ENCODE measurements around the gene DMBX1. TPM values are rescaled to one million over a fixed set of nuclear protein-coding genes. Genes with fewer than 3 reads are reported as not detected.

DMBX1 gene
- total and polyA plus RNA-seq, 2 donors (not counting 1 experiment from before 2014, with no cell fraction given): not detected

GRCh38 chr1:46480959-46481646, 8.5 kb upstream of the DMBX1 start:
- Histone ChIP-seq H3K4me1 (ENCODE audit: control insufficient read depth in 2 of 2, insufficient read depth in 2 of 2, low read length in 2 of 2) (peaks cover 9 to 13% of the 10 kb centered on the region in 2 donors), H3K4me2 (replicated peaks; ENCODE audit: low read depth, low read length, poor library complexity, severe bottlenecking) (no peak overlapping the region), H3K9me3 (ENCODE audit: control extremely low read depth in 1 of 3, control insufficient read depth in 2 of 3, insufficient read depth in 1 of 3, low read length in 2 of 3) (no peaks in the 10 kb centered on the region), H3K27ac (ENCODE audit: low read length in 2 of 2) (no peak overlapping the region), H3K9ac (ENCODE audit: low read length) (no peak overlapping the region), H3K27me3 (replicated peaks in 1 of 4; ENCODE audit: control extremely low read depth in 1 of 4, control insufficient read depth in 3 of 4, insufficient read depth in 4 of 4, low read length in 3 of 4) (peaks cover 0 to 43% (median 14%) of the 10 kb centered on the region in 4 experiments), H3K79me2 (ENCODE audit: control insufficient read depth, insufficient read depth, low read length) (no peaks in the 10 kb centered on the region), H3K4me3 (ENCODE audit: control extremely low read depth in 1 of 5, extremely low read depth in 1 of 5, insufficient read depth in 1 of 5, low read depth in 2 of 5, low read length in 4 of 5) (no peak overlapping the region), H3K36me3 (replicated peaks in 1 of 2; ENCODE audit: control extremely low read depth in 1 of 2, control insufficient read depth in 1 of 2, extremely low read depth in 1 of 2, insufficient read depth in 2 of 2, low read length in 1 of 2) (no peaks in the 10 kb centered on the region), H4K20me1 (ENCODE audit: control insufficient read depth, insufficient read depth, low read length, poor library complexity, severe bottlenecking) (no peaks in the 10 kb centered on the region), H2AFZ (ENCODE audit: insufficient read depth, low read depth, low read length, poor library complexity, severe bottlenecking) (no peak overlapping the region)
- TF ChIP-seq EZH2 (IDR thresholded peaks at IDR 0.05; ENCODE audit: borderline replicate concordance, insufficient read depth, low read depth, low read length, poor library complexity, severe bottlenecking) (no peak), CTCF (IDR thresholded peaks at IDR 0.05) (no peak)
- CTCF ChIA-PET: interaction anchor here (0.6 to 1.5 kb wide), 7 partner anchors 9 to 102 kb away, joined by 3 to 4 read pairs (median 3); no protein-coding TSS in a partner anchor
- Mint-ChIP-seq H3K9me3 (ENCODE audit: insufficient read depth) (no peaks in the 10 kb centered on the region), H3K4me1 (peaks cover 15% of the 10 kb centered on the region), H3K27me3 (peaks cover 52% of the 10 kb centered on the region), H3K27ac (no peak overlapping the region), H3K4me3 (no peak overlapping the region)
- ATAC-seq (ENCODE audit: low read depth) (no peak), DNase-seq (no peak)
- intact Hi-C loops (cut with micrococcal nuclease): no loop called here
- POLR2A ChIA-PET: no interaction called here
- 61% methylated on average over 4 of the region's 7 CpGs for WGBS (ENCODE audit: insufficient coverage)

GRCh38 chr1:46481961-46482360, 7.7 kb upstream of the DMBX1 start:
- intact Hi-C loops (cut with micrococcal nuclease): no loop called here
- Histone ChIP-seq H3K4me3 (ENCODE audit: control extremely low read depth in 1 of 5, extremely low read depth in 1 of 5, insufficient read depth in 1 of 5, low read depth in 2 of 5, low read length in 4 of 5) (no peak overlapping the region), H3K79me2 (ENCODE audit: control insufficient read depth, insufficient read depth, low read length) (no peaks in the 10 kb centered on the region), H3K4me1 (ENCODE audit: control insufficient read depth in 2 of 2, insufficient read depth in 2 of 2, low read length in 2 of 2) (peaks cover 3 to 4% of the 10 kb centered on the region in 2 donors), H3K36me3 (replicated peaks in 1 of 2; ENCODE audit: control extremely low read depth in 1 of 2, control insufficient read depth in 1 of 2, extremely low read depth in 1 of 2, insufficient read depth in 2 of 2, low read length in 1 of 2) (no peaks in the 10 kb centered on the region), H3K9me3 (ENCODE audit: control extremely low read depth in 1 of 3, control insufficient read depth in 2 of 3, insufficient read depth in 1 of 3, low read length in 2 of 3) (no peaks in the 10 kb centered on the region), H4K20me1 (ENCODE audit: control insufficient read depth, insufficient read depth, low read length, poor library complexity, severe bottlenecking) (no peaks in the 10 kb centered on the region), H3K4me2 (replicated peaks; ENCODE audit: low read depth, low read length, poor library complexity, severe bottlenecking) (no peak overlapping the region), H3K27ac (ENCODE audit: low read length in 2 of 2) (no peak overlapping the region), H3K27me3 (replicated peaks in 1 of 4; ENCODE audit: control extremely low read depth in 1 of 4, control insufficient read depth in 3 of 4, insufficient read depth in 4 of 4, low read length in 3 of 4) (peaks cover 0 to 51% (median 20%) of the 10 kb centered on the region in 4 experiments), H3K9ac (ENCODE audit: low read length) (no peak overlapping the region), H2AFZ (ENCODE audit: insufficient read depth, low read depth, low read length, poor library complexity, severe bottlenecking) (no peak overlapping the region)
- TF ChIP-seq EZH2 (IDR thresholded peaks at IDR 0.05; ENCODE audit: borderline replicate concordance, insufficient read depth, low read depth, low read length, poor library complexity, severe bottlenecking): no peak
- TF ChIP-seq CTCF (IDR thresholded peaks at IDR 0.05): no peak
- H3K27me3 Mint-ChIP-seq: peaks cover 61% of the 10 kb centered on the region
- DNase-seq (no peak), ATAC-seq (ENCODE audit: low read depth) (no peak)
- whole genome bisulfite sequencing (ENCODE audit: insufficient coverage): 81% methylated on average over 3 of the region's 4 CpGs
- ChIA-PET POLR2A (no interaction called here), CTCF (interaction anchor here (0.6 to 1.0 kb wide), 4 partner anchors 10 to 47 kb away, joined by 3 read pairs; no protein-coding TSS in a partner anchor)
- no peak overlapping the region for H3K4me3 Mint-ChIP-seq
- H3K4me1 Mint-ChIP-seq: peaks cover 7% of the 10 kb centered on the region
- no peaks in the 10 kb centered on the region for H3K9me3 Mint-ChIP-seq (ENCODE audit: insufficient read depth)
- no peak overlapping the region for H3K27ac Mint-ChIP-seq
